A549 (cell line): ENCODE measurements around the gene TFCP2L1.

Experiments
- CTCF ChIP-seq: fragments of >200 bp; sonication (Bioruptor Twin); formaldehyde crosslinking; IDR thresholded peaks from 3 replicates; pipeline ENCODE4 v1.5.1; 2016
- POLR2A ChIP-seq: IDR thresholded peaks from 2 replicates; pipeline ENCODE4 v1.6.1; 2012; ENCODE audit warnings: mild to moderate bottlenecking, low read length

GRCh38 chr2:121207494-121207893 lies 77.5 kb downstream of the TFCP2L1 start:
- TF ChIP-seq POLR2A (no peak), CTCF (no peak)
